HepG2 (cell line): ENCODE measurements around the gene NEK8. TPM values are rescaled to one million over a fixed set of nuclear protein-coding genes. Genes with fewer than 3 reads are reported as not detected.

ENCODE experiments used
- ARID2 ChIP-seq: sonication (generic); formaldehyde crosslinking; IDR thresholded peaks from 2 replicates; pipeline ENCODE4 v1.8.1; 2022; ENCODE audit warnings: mild to moderate bottlenecking, missing genetic modification reagents, borderline replicate concordance
- CSRNP1 ChIP-seq: sonication (generic); formaldehyde crosslinking; IDR thresholded peaks from 2 replicates; pipeline ENCODE4 v1.8.1; 2023; ENCODE audit warnings: mild to moderate bottlenecking, missing genetic modification reagents
- DZIP1 ChIP-seq: sonication (generic); formaldehyde crosslinking; IDR thresholded peaks from 2 replicates; pipeline ENCODE4 v1.5.0; 2020; ENCODE audit warnings: mild to moderate bottlenecking, missing genetic modification reagents
- EP300 ChIP-seq, 3 experiments: sonication (generic) in 1 of 3; formaldehyde crosslinking in 1 of 3; IDR thresholded peaks; 2 replicates each; pipeline versions ENCODE4 v1.5.1 to v1.6.1; 2011 to 2020; ENCODE audit warnings: low read depth in 2 of 3, low read length in 2 of 3, borderline replicate concordance in 1 of 3, improper control_type of control experiment in 1 of 3, mild to moderate bottlenecking in 1 of 3, missing genetic modification reagents in 1 of 3, moderate library complexity in 1 of 3
- FOXP4 ChIP-seq: sonication (generic); formaldehyde crosslinking; IDR thresholded peaks from 2 replicates; pipeline ENCODE4 v1.4.0; 2020; ENCODE audit warnings: missing genetic modification reagents
- HDAC1 ChIP-seq: sonication (generic); formaldehyde crosslinking; IDR thresholded peaks from 2 replicates; pipeline ENCODE4 v1.5.1; 2020; ENCODE audit warnings: mild to moderate bottlenecking, missing genetic modification reagents
- HNF4A ChIP-seq: sonication (generic); formaldehyde crosslinking; IDR thresholded peaks from 2 replicates; pipeline ENCODE4 v1.4.0; 2020; ENCODE audit warnings: missing genetic modification reagents
- MBNL3 ChIP-seq: fragments of 250-450 bp; sonication (Bioruptor Pico); conservative IDR thresholded peaks from 2 replicates; pipeline ENCODE4 v1.8.0; 2022; ENCODE audit warnings: mild to moderate bottlenecking, inconsistent platforms
- MEF2D ChIP-seq: sonication (generic); formaldehyde crosslinking; IDR thresholded peaks from 2 replicates; pipeline ENCODE4 v1.5.1; 2020; ENCODE audit warnings: mild to moderate bottlenecking, missing genetic modification reagents
- NFATC3 ChIP-seq: sonication (generic); formaldehyde crosslinking; IDR thresholded peaks from 2 replicates; pipeline ENCODE4 v1.5.1; 2020; ENCODE audit warnings: mild to moderate bottlenecking, missing genetic modification reagents
- PHF20 ChIP-seq: sonication (generic); formaldehyde crosslinking; IDR thresholded peaks from 2 replicates; pipeline ENCODE4 v1.5.0; 2020; ENCODE audit warnings: mild to moderate bottlenecking, missing genetic modification reagents
- REPIN1 ChIP-seq: sonication (generic); formaldehyde crosslinking; IDR thresholded peaks from 2 replicates; pipeline ENCODE4 v1.8.0; 2022; ENCODE audit warnings: missing genetic modification reagents, low read depth, mild to moderate bottlenecking, borderline replicate concordance
- REXO4 ChIP-seq: sonication (generic); formaldehyde crosslinking; IDR thresholded peaks from 2 replicates; pipeline ENCODE4 v1.8.0; 2022; ENCODE audit warnings: missing genetic modification reagents, mild to moderate bottlenecking, borderline replicate concordance
- RFX5 ChIP-seq: IDR thresholded peaks from 2 replicates; pipeline ENCODE4 v1.6.1; 2011; ENCODE audit warnings: low read depth, low read length, improper control_type of control experiment
- SNAPC2 ChIP-seq: sonication (generic); formaldehyde crosslinking; IDR thresholded peaks from 2 replicates; pipeline ENCODE4 v1.8.1; 2022; ENCODE audit warnings: mild to moderate bottlenecking, missing genetic modification reagents
- TCF7 ChIP-seq: sonication (generic); IDR thresholded peaks from 2 replicates; pipeline ENCODE4 v1.6.1; 2016; ENCODE audit warnings: antibody characterized with exemption, low read depth
- ZBTB44 ChIP-seq: sonication (generic); formaldehyde crosslinking; IDR thresholded peaks from 2 replicates; pipeline ENCODE4 v1.4.0; 2020; ENCODE audit warnings: missing genetic modification reagents
- ZNF232 ChIP-seq: sonication (generic); formaldehyde crosslinking; IDR thresholded peaks from 2 replicates; pipeline ENCODE4 v1.4.0; 2020; ENCODE audit warnings: missing genetic modification reagents, borderline replicate concordance
- ZNF451 ChIP-seq: sonication (generic); formaldehyde crosslinking; IDR thresholded peaks from 2 replicates; pipeline ENCODE4 v1.5.0; 2020; ENCODE audit warnings: mild to moderate bottlenecking, missing genetic modification reagents
- ZNF564 ChIP-seq: sonication (generic); formaldehyde crosslinking; IDR thresholded peaks from 2 replicates; pipeline ENCODE4 v1.8.1; 2023; ENCODE audit warnings: mild to moderate bottlenecking, missing genetic modification reagents
- polyA plus RNA-seq, 8 experiments: library from polyadenylated mRNA; depleted of rRNA in 3 of 8; stranded (reverse) in 7 of 8; unstranded in 1 of 8; fragments of >200 nt; fragmentation: Illumina TruSeq in 4 of 8; extraction: Trizol in 4 of 8; gene quantifications; 2 replicates each; pipeline versions ENCODE4 v1.2.1 to v1.2.3, GENCODE V29; 2011 to 2016; ENCODE audit warnings: low read depth in 4 of 8, missing spikeins in 1 of 8, mixed read lengths in 1 of 8; ENCODE audit not compliant: insufficient read depth in 1 of 8
- total RNA-seq, 5 experiments: library from RNA; depleted of rRNA; stranded (reverse); fragments of >200 nt; fragmentation: Illumina TruSeq; extraction: Trizol; gene quantifications; 2 replicates each; pipeline ENCODE4 v1.2.3, GENCODE V29; 2016; ENCODE audit warnings: low read depth in 1 of 5

The NEK8 gene
- total and polyA plus RNA-seq, 2 of the 13 experiments (the other 11 are each of a cell fraction or from before 2014, with no cell fraction given), result 5.8 to 13.5 TPM

GRCh38 chr17:28726627-28727491 lies 1.7 kb upstream of the NEK8 start (continued):
- TF ChIP-seq REPIN1 (CRISPR knock-in tag) (no peak; the same call in 1 of the 2 replicates), HDAC1 (CRISPR knock-in tag) (peak; percentile 67), TCF7 (no peak), MBNL3 (no peak), SNAPC2 (CRISPR knock-in tag) (0 out of 2 replicates have a peak, but pooled peaks have one; percentile 42), HNF4A (no peak), ARID2 (CRISPR knock-in tag) (no peak), ZNF451 (CRISPR knock-in tag) (0 out of 2 replicates have a peak, but pooled peaks have one; percentile 4), RFX5 (no peak), ZBTB44 (no peak), PHF20 (CRISPR knock-in tag) (0 out of 2 replicates have a peak, but pooled peaks have one; percentile 4), ZNF232 (CRISPR knock-in tag) (no peak), NFATC3 (CRISPR knock-in tag) (no peak), ZNF564 (CRISPR knock-in tag) (no peak), FOXP4 (CRISPR knock-in tag) (peak; percentile 47; the same call in 1 of the 2 replicates), REXO4 (CRISPR knock-in tag) (no peak), DZIP1 (CRISPR knock-in tag) (0 out of 2 replicates have a peak, but pooled peaks have one; percentile 40), CSRNP1 (CRISPR knock-in tag) (no peak), EP300 (IDR thresholded peaks at IDR 0.05; ENCODE audit: low read depth in 2 of 2, low read length in 2 of 2) (peak in 1 of 2 experiments; percentile 14; a peak in 1 of 4 replicates), EP300 (CRISPR knock-in tag; IDR thresholded peaks at IDR 0.05; ENCODE audit: borderline replicate concordance) (no peak; the same call in 1 of the 2 replicates), MEF2D (CRISPR knock-in tag) (no peak)
